NCI-H69 (cell line): ENCODE measurements around the gene POU2F2.

Experiments used
- DNase-seq: peaks from one replicate; lab custom pipeline; 2025; lab: John Stamatoyannopoulos, UW

The POU2F2 gene

GRCh38 chr19:42080764-42081375 lies 51.4 kb downstream of the POU2F2 start:
- DNase-seq, result no peak

GRCh38 chr19:42079886-42080763 lies 52.1 kb downstream of the POU2F2 start:
- no peak for DNase-seq

GRCh38 chr19:42079276-42079669 lies 53.0 kb downstream of the POU2F2 start:
- DNase-seq, result no peak

GRCh38 chr19:42078538-42079275 lies 53.5 kb downstream of the POU2F2 start:
- DNase-seq, result no peak

GRCh38 chr19:42078058-42078457 lies 54.2 kb downstream of the POU2F2 start:
- no peak for DNase-seq

GRCh38 chr19:42076380-42076944 lies 55.8 kb downstream of the POU2F2 start:
- no peak for DNase-seq

GRCh38 chr19:42075616-42076379 lies 56.4 kb downstream of the POU2F2 start, which contains the start of gene ZNF574:
ZNF574 (plus strand) TSS chr19:42076166; CDS start chr19:42078607, 2,441 bp downstream.
- peak; percentile 100 for DNase-seq

GRCh38 chr19:42075364-42075615 lies 57.0 kb downstream of the POU2F2 start:
- DNase-seq, result no peak

GRCh38 chr19:42074513-42075363 lies 57.5 kb downstream of the POU2F2 start:
- peak; percentile 53 for DNase-seq

- no peak for DNase-seq
Measured at GRCh38 chr19:42071247-42071646, 61.0 kb downstream of the POU2F2 start.

GRCh38 chr19:42069619-42070351 lies 62.5 kb downstream of the POU2F2 start, which contains the start of gene GRIK5:
GRIK5 (minus strand) TSS chr19:42070206; CDS start chr19:42065770, 4,436 bp downstream.
- peak; percentile 80 for DNase-seq

- peak; percentile 66 for DNase-seq
Measured at GRCh38 chr19:42068756-42069571, 63.3 kb downstream of the POU2F2 start.

- no peak for DNase-seq
Measured at GRCh38 chr19:42068361-42068755, 63.9 kb downstream of the POU2F2 start.

GRCh38 chr19:42067315-42067888 lies 64.8 kb downstream of the POU2F2 start:
- no peak for DNase-seq

- peak; percentile 78 for DNase-seq
Measured at GRCh38 chr19:42066075-42066754, 66.0 kb downstream of the POU2F2 start.

GRCh38 chr19:42065511-42065910 lies 66.7 kb downstream of the POU2F2 start:
- no peak for DNase-seq

- DNase-seq, result no peak
Measured at GRCh38 chr19:42065051-42065450, 67.2 kb downstream of the POU2F2 start.

- DNase-seq, result no peak
Measured at GRCh38 chr19:42064432-42064831, 67.8 kb downstream of the POU2F2 start.
